Measurements from ENCODE around the gene FGD6. TPM values are rescaled to one million over a fixed set of nuclear protein-coding genes. Genes with fewer than 3 reads are reported as not detected.

FGD6 gene
- total RNA-seq, 1 experiment from 2014 or later: 14.3 TPM

- Histone ChIP-seq H3F3A (ENCODE audit: low read length, unreplicated experiment) (no peaks in the 10 kb centered on the region), H3K9me3 (ENCODE audit: low read length) (no peaks in the 10 kb centered on the region), H3K9me2 (replicated peaks; ENCODE audit: low read length) (no peaks in the 10 kb centered on the region), H3K4me1 (ENCODE audit: insufficient read depth, low read length) (peaks cover 53% of the 10 kb centered on the region), H3K4me2 (ENCODE audit: low read length) (peak overlapping the region; percentile 93), H3K4me3 (ENCODE audit: low read length) (peak overlapping the region; percentile 93), H3K27ac (ENCODE audit: low read length) (peak overlapping the region; percentile 51), H3K36me3 (ENCODE audit: low read depth, low read length) (peaks cover 8% of the 10 kb centered on the region; the same call in 1 of the 2 replicates), H3K9ac (ENCODE audit: low read length) (peak overlapping the region; percentile 76), H2AFZ (ENCODE audit: low read length) (no peak overlapping the region), H3K79me2 (ENCODE audit: low read length) (peaks cover 95% of the 10 kb centered on the region), H4K20me1 (ENCODE audit: low read length) (peaks cover 18% of the 10 kb centered on the region), H3K27me3 (ENCODE audit: low read length) (no peaks in the 10 kb centered on the region)
- no TSS peak for BruUV-seq (replicated peaks)
- CTCF ChIA-PET: interaction anchor here (0.7 kb wide), 1 partner anchor 58 kb away, joined by 3 read pairs; no protein-coding TSS in a partner anchor
- DNase-seq (peak; percentile 65), ATAC-seq (no peak)
- TF ChIP-seq EZH2phosphoT487 (IDR thresholded peaks at IDR 0.05; ENCODE audit: borderline replicate concordance, low read length): no peak
- no peak for TF ChIP-seq EZH2 (IDR thresholded peaks at IDR 0.05; ENCODE audit: low read length, unreplicated experiment)
- no peak for TF ChIP-seq CTCF (conservative IDR thresholded peaks at IDR 0.05; ENCODE audit: low read depth, low read length)
- POLR2A ChIA-PET (ENCODE audit: unreplicated experiment): no interaction called here
- intact Hi-C loops (cut with micrococcal nuclease): loop anchor here (2.0 kb wide), 4 partner anchors 15 to 143 kb away; partner anchors contain the start of gene NR2C1
These were observed 1.3 kb downstream of the FGD6 start for GRCh38 chr12:95215949-95216348.

- Histone ChIP-seq H3K9me3 (ENCODE audit: low read length) (no peaks in the 10 kb centered on the region), H3K4me2 (ENCODE audit: low read length) (peak overlapping the region; percentile 93), H3K9ac (ENCODE audit: low read length) (no peak overlapping the region; the same call in 1 of the 2 replicates), H3K4me1 (ENCODE audit: insufficient read depth, low read length) (peaks cover 42% of the 10 kb centered on the region), H2AFZ (ENCODE audit: low read length) (no peak overlapping the region), H3K27ac (ENCODE audit: low read length) (peak overlapping the region; percentile 51), H3K79me2 (ENCODE audit: low read length) (peaks cover 95% of the 10 kb centered on the region), H4K20me1 (ENCODE audit: low read length) (0 out of 2 replicates have a peak, but pooled peaks cover 8% of the 10 kb centered on the region), H3K9me2 (replicated peaks; ENCODE audit: low read length) (no peaks in the 10 kb centered on the region), H3K4me3 (ENCODE audit: low read length) (peak overlapping the region; percentile 16; the same call in 1 of the 2 replicates), H3K36me3 (ENCODE audit: low read depth, low read length) (peaks cover 8% of the 10 kb centered on the region; the same call in 1 of the 2 replicates), H3K27me3 (ENCODE audit: low read length) (no peaks in the 10 kb centered on the region), H3F3A (ENCODE audit: low read length, unreplicated experiment) (no peaks in the 10 kb centered on the region)
- peak; percentile 73 for DNase-seq
- no peak for ATAC-seq
- POLR2A ChIA-PET (ENCODE audit: unreplicated experiment): no interaction called here
- BruUV-seq (replicated peaks): no TSS peak
- intact Hi-C loops (cut with micrococcal nuclease): loop anchor here (2.0 kb wide), 1 partner anchor 14 kb away; no protein-coding TSS in a partner anchor
- TF ChIP-seq EZH2 (IDR thresholded peaks at IDR 0.05; ENCODE audit: low read length, unreplicated experiment): no peak
- no peak for TF ChIP-seq EZH2phosphoT487 (IDR thresholded peaks at IDR 0.05; ENCODE audit: borderline replicate concordance, low read length)
- TF ChIP-seq CTCF (conservative IDR thresholded peaks at IDR 0.05; ENCODE audit: low read depth, low read length): no peak
- CTCF ChIA-PET: no interaction called here
These were observed 2.8 kb downstream of the FGD6 start for GRCh38 chr12:95214466-95214865.

- DNase-seq (no peak), ATAC-seq (no peak)
- no peaks in the 10 kb centered on the region for H3F3A ChIP-seq (ENCODE audit: low read length, unreplicated experiment)
- H3K36me3 ChIP-seq (ENCODE audit: low read depth, low read length): peaks cover 8% of the 10 kb centered on the region; the same call in 1 of the 2 replicates
- H3K27ac ChIP-seq (ENCODE audit: low read length): peak overlapping the region; percentile 51
- no peak overlapping the region for H2AFZ ChIP-seq (ENCODE audit: low read length)
- no peak for TF ChIP-seq EZH2phosphoT487 (IDR thresholded peaks at IDR 0.05; ENCODE audit: borderline replicate concordance, low read length)
- TF ChIP-seq EZH2 (IDR thresholded peaks at IDR 0.05; ENCODE audit: low read length, unreplicated experiment): no peak
- TF ChIP-seq CTCF (conservative IDR thresholded peaks at IDR 0.05; ENCODE audit: low read depth, low read length): no peak
- ChIA-PET CTCF (no interaction called here), POLR2A (ENCODE audit: unreplicated experiment) (no interaction called here)
- H3K9me3 ChIP-seq (ENCODE audit: low read length): no peaks in the 10 kb centered on the region
- intact Hi-C loops (cut with micrococcal nuclease): loop anchor here (2.0 kb wide), 1 partner anchor 13 kb away; no protein-coding TSS in a partner anchor
- H3K27me3 ChIP-seq (ENCODE audit: low read length): no peaks in the 10 kb centered on the region
- no peak overlapping the region; the same call in 1 of the 2 replicates for H3K9ac ChIP-seq (ENCODE audit: low read length)
- H3K4me1 ChIP-seq (ENCODE audit: insufficient read depth, low read length): peaks cover 42% of the 10 kb centered on the region
- H4K20me1 ChIP-seq (ENCODE audit: low read length): 0 out of 2 replicates have a peak, but pooled peaks cover 8% of the 10 kb centered on the region
- H3K4me3 ChIP-seq (ENCODE audit: low read length): peak overlapping the region; percentile 16; the same call in 1 of the 2 replicates
- peak overlapping the region; percentile 93 for H3K4me2 ChIP-seq (ENCODE audit: low read length)
- H3K79me2 ChIP-seq (ENCODE audit: low read length): peaks cover 95% of the 10 kb centered on the region
- BruUV-seq (replicated peaks): no TSS peak
- H3K9me2 ChIP-seq (replicated peaks; ENCODE audit: low read length): no peaks in the 10 kb centered on the region
These were observed 3.3 kb downstream of the FGD6 start for GRCh38 chr12:95213928-95214327.
